ENCODE results near the gene RRAGA.
"Not testable (repeated sequence)": the region's sequence is repeated elsewhere in the genome, so short reads cannot be mapped to it uniquely, and the experiment has no call there.

The RRAGA gene

DNA sequence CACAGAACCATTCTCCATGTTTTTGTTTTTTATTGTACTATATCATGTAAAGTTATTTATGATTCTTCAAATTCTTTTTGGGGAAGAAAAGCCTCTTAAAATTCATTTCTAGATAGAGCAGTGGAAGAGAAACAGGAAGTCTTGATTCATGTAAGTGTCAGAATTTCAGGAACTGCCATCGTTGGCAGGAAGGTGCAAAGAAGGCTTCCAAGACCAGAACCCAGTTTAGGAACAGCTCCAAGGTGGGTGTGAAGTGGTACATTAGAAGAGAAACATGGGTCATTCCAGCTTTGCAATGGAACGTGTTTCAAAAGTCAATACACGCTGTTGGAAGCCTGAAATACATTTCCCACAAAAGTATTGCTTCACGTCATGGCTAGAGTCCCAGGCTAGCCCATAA is 31.0 kb upstream of the RRAGA start:
- Histone ChIP-seq H3K4me3 (replicated peaks; ENCODE audit: insufficient read depth, low read length) (no peak overlapping the region), H3K27me3 (ENCODE audit: insufficient read depth, poor library complexity, severe bottlenecking) (no peaks in the 10 kb centered on the region), H3K27ac (replicated peaks) (no peak overlapping the region)
- DNase-seq (ENCODE audit: low read depth in 1 of 2, low spot score in 1 of 2) = no peak
- TF ChIP-seq SPI1 (IDR thresholded peaks at IDR 0.05; ENCODE audit: borderline replicate concordance, low read depth) (peak; percentile 59; the same call in 1 of the 2 replicates), CTCF (IDR thresholded peaks at IDR 0.05; ENCODE audit: insufficient read depth, low read length) (no peak)

DNA sequence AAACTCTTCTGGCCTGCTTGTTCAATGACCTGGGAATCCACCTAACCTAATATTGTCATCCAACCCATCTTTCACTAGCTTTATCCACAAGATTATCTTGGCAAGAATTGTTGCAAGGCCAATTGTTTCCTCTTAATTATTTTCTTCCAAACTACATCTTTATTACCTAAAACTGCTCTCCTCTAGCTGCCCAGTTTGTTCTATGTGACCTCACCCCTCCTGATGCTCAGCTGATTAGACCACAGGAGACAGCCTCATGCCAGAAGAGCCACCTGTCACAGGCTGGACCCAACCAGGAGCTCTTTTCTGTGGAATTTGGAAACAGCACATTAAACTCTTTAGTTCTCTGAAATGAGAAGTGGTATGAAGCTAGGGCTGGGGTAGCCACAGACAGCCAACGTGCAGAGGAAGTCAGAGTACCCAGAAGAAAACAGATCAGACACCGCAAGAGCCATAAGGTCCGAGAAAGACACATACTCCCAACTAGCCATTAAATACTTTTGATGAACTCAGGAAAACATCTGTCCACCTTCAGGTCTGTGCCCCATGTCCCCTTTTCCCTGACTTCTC is 28.3 kb upstream of the RRAGA start:
- peak; percentile 9; the same call in 1 of the 2 replicates for TF ChIP-seq SPI1 (IDR thresholded peaks at IDR 0.05; ENCODE audit: borderline replicate concordance, low read depth)
- no peak for TF ChIP-seq POLR2AphosphoS5 (IDR thresholded peaks at IDR 0.05; ENCODE audit: low read depth)
- TF ChIP-seq, protein P1, sequence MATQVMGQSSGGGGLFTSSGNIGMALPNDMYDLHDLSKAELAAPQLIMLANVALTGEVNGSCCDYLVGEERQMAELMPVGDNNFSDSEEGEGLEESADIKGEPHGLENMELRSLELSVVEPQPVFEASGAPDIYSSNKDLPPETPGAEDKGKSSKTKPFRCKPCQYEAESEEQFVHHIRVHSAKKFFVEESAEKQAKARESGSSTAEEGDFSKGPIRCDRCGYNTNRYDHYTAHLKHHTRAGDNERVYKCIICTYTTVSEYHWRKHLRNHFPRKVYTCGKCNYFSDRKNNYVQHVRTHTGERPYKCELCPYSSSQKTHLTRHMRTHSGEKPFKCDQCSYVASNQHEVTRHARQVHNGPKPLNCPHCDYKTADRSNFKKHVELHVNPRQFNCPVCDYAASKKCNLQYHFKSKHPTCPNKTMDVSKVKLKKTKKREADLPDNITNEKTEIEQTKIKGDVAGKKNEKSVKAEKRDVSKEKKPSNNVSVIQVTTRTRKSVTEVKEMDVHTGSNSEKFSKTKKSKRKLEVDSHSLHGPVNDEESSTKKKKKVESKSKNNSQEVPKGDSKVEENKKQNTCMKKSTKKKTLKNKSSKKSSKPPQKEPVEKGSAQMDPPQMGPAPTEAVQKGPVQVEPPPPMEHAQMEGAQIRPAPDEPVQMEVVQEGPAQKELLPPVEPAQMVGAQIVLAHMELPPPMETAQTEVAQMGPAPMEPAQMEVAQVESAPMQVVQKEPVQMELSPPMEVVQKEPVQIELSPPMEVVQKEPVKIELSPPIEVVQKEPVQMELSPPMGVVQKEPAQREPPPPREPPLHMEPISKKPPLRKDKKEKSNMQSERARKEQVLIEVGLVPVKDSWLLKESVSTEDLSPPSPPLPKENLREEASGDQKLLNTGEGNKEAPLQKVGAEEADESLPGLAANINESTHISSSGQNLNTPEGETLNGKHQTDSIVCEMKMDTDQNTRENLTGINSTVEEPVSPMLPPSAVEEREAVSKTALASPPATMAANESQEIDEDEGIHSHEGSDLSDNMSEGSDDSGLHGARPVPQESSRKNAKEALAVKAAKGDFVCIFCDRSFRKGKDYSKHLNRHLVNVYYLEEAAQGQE (IDR thresholded peaks at IDR 0.05; ENCODE audit: insufficient replicate concordance, low read depth) = no peak
- no peak for TF ChIP-seq GABPA (IDR thresholded peaks at IDR 0.05; ENCODE audit: low read depth)
- Histone ChIP-seq H3K27me3 (ENCODE audit: insufficient read depth, poor library complexity, severe bottlenecking) (no peaks in the 10 kb centered on the region), H3K4me3 (replicated peaks; ENCODE audit: insufficient read depth, low read length) (no peak overlapping the region), H3K27ac (replicated peaks) (no peak overlapping the region)
- DNase-seq (ENCODE audit: low read depth in 1 of 2, low spot score in 1 of 2) = peak in 1 of 2 experiments; percentile 2

GRCh38 chr9:19021649-19022048 is 27.6 kb upstream of the RRAGA start:
- DNase-seq (ENCODE audit: low read depth in 1 of 2, low spot score in 1 of 2); H3K4me3 ChIP-seq (replicated peaks; ENCODE audit: insufficient read depth, low read length); H3K27ac ChIP-seq (replicated peaks); H3K27me3 ChIP-seq (ENCODE audit: insufficient read depth, poor library complexity, severe bottlenecking): not testable (repeated sequence)

GRCh38 chr9:19022206-19022605 is 27.0 kb upstream of the RRAGA start:
- no peak for DNase-seq (ENCODE audit: low read depth in 1 of 2, low spot score in 1 of 2)
- Histone ChIP-seq H3K4me3 (replicated peaks; ENCODE audit: insufficient read depth, low read length) (no peak overlapping the region), H3K27ac (replicated peaks) (no peak overlapping the region), H3K27me3 (ENCODE audit: insufficient read depth, poor library complexity, severe bottlenecking) (no peaks in the 10 kb centered on the region)
- TF ChIP-seq CTCF (IDR thresholded peaks at IDR 0.05; ENCODE audit: insufficient read depth, low read length) (no peak), GABPA (IDR thresholded peaks at IDR 0.05; ENCODE audit: low read depth) (no peak), SPI1 (IDR thresholded peaks at IDR 0.05; ENCODE audit: borderline replicate concordance, low read depth) (no peak), POLR2AphosphoS5 (IDR thresholded peaks at IDR 0.05; ENCODE audit: low read depth) (no peak)
- TF ChIP-seq, protein P1 (IDR thresholded peaks at IDR 0.05; ENCODE audit: insufficient replicate concordance, low read depth) = no peak

GRCh38 chr9:19023078-19023477 is 26.1 kb upstream of the RRAGA start:
- H3K4me3 ChIP-seq (replicated peaks; ENCODE audit: insufficient read depth, low read length) = no peak overlapping the region
- H3K27me3 ChIP-seq (ENCODE audit: insufficient read depth, poor library complexity, severe bottlenecking) = no peaks in the 10 kb centered on the region
- TF ChIP-seq CTCF (IDR thresholded peaks at IDR 0.05; ENCODE audit: insufficient read depth, low read length) (no peak), GABPA (IDR thresholded peaks at IDR 0.05; ENCODE audit: low read depth) (no peak), SPI1 (IDR thresholded peaks at IDR 0.05; ENCODE audit: borderline replicate concordance, low read depth) (no peak), POLR2AphosphoS5 (IDR thresholded peaks at IDR 0.05; ENCODE audit: low read depth) (no peak)
- TF ChIP-seq, protein P1 (IDR thresholded peaks at IDR 0.05; ENCODE audit: insufficient replicate concordance, low read depth) = no peak
- no peak for DNase-seq (ENCODE audit: low read depth in 1 of 2, low spot score in 1 of 2)
- no peak overlapping the region for H3K27ac ChIP-seq (replicated peaks)
